ENCODE results near the gene DISC1.
"Not testable (repeated sequence)": the region's sequence is repeated elsewhere in the genome, so short reads cannot be mapped to it uniquely, and the experiment has no call there.

DISC1 gene

GRCh38 chr1:231940701-231941100, 314.1 kb downstream of the DISC1 start:
- TF ChIP-seq CTCF (IDR thresholded peaks at IDR 0.05; ENCODE audit: insufficient read depth, missing control alignments) = no peak
- FAIRE-seq (no peak), DNase-seq (ENCODE audit: insufficient read length, low spot score) (no peak)

GRCh38 chr1:231943084-231943483, 316.5 kb downstream of the DISC1 start:
- DNase-seq (ENCODE audit: insufficient read length, low spot score) (no peak), FAIRE-seq (no peak)
- no peak for TF ChIP-seq CTCF (IDR thresholded peaks at IDR 0.05; ENCODE audit: insufficient read depth, missing control alignments)

- not testable (repeated sequence) for DNase-seq (ENCODE audit: insufficient read length, low spot score); FAIRE-seq
Observed at GRCh38 chr1:231948102-231948501, 321.5 kb downstream of the DISC1 start.

DNA sequence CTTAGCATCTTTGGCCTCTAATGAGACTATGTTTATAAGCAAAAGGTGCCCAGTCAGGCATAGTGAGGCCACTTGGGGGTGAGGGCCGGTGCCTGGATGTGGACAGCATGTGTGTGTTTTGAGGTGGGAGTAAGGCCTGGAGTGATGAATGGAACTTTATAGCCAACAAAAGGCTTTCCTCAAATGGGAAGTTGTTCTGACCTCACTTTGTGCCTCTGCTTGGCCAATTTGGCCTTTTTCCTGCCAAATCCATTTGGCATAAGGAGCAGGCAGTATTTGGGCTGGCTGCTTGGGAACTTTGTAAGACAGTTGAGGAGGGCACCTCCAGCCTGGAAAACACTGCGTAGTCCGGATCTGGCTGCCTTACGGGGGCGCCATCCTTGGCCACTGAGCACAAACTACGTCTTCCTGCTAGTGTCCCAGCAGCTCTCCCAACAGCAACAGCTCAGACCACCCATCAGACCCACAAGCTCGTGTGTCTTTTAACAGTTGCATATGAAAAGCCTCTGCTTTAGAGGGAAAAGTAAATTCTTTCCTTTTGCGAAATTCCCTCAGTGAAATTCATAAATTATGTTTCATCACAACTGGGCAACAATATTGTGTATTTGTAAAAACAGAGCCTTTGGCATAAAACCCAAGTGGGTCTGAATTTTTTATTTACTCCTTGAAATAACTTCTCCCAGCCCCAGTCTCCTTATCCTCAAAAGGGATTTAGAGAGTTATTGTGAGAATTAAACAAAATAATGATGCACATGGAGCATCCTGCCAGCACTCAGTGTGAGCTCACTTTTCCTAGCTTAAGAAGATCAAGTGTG, 322.9 kb downstream of the DISC1 start:
- TF ChIP-seq CTCF (IDR thresholded peaks at IDR 0.05; ENCODE audit: insufficient read depth, missing control alignments) = peak; percentile 23
- FAIRE-seq (no peak), DNase-seq (ENCODE audit: insufficient read length, low spot score) (no peak)

GRCh38 chr1:231950331-231951128, 323.9 kb downstream of the DISC1 start:
- FAIRE-seq (peak; percentile 44), DNase-seq (ENCODE audit: insufficient read length, low spot score) (no peak)

DNA sequence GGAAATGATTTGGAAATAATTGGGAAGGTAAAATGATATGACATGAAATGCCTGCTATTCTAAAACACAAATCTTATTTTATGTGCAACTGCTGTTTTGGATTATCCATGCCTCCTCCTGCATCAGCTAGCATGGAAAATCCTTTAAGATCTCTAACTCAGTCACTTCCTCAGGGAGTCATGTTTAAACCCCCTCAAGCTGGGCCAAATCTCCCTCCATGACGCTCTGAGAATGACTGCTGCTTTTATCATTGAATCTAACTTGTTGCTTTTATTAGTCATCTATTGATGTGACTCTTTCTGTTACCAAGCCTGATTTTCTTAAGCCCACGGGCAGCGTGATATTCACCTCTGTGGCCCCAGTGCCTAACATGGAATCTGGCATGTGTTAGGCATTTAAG, 324.8 kb downstream of the DISC1 start:
- no peak for DNase-seq (ENCODE audit: insufficient read length, low spot score)
- no peak for TF ChIP-seq CTCF (IDR thresholded peaks at IDR 0.05; ENCODE audit: insufficient read depth, missing control alignments)

More at GRCh38 chr1:231950331-231951128, 323.9 kb downstream of the DISC1 start:
- TF ChIP-seq CTCF (IDR thresholded peaks at IDR 0.05; ENCODE audit: insufficient read depth, missing control alignments) = no peak

DNA sequence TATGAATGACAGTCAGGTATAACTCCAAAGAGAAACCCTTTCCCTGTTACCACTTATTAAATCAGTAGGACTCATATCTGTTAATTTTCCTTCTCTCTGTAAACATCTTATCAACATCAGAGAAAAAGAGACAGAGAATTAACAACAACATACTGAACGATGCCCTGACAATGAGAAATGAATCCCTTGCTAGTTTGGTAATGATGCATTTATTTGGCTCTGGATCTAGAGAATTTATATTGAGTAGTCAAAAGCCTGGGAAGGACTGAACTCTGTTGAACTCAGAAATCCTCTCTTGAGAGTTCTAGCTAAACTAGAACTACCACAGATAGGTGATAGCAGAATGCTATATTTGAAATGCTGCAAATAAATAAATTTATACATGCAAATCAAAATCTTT, 325.6 kb downstream of the DISC1 start:
- DNase-seq (ENCODE audit: insufficient read length, low spot score) = no peak
- TF ChIP-seq CTCF (IDR thresholded peaks at IDR 0.05; ENCODE audit: insufficient read depth, missing control alignments) = no peak
- peak; percentile 46 for FAIRE-seq

More for the DNA sequence above, 324.8 kb downstream of the DISC1 start:
- peak; percentile 55 for FAIRE-seq

Measured in D721Med (cell line).